H1 (cell line): ENCODE data around the gene GDPD5. TPM values are rescaled to one million over a fixed set of nuclear protein-coding genes. Genes with fewer than 3 reads are reported as not detected.

Experiments used
- CTCF ChIA-PET: fragments of 300-600 bp; sonication (Branson Sonifier 250); formaldehyde crosslinking; loops from one replicate; lab custom pipeline; 2021; ENCODE audit not compliant: partially characterized antibody; lab: Charles Lee
- POLR2A ChIA-PET: fragments of 300-600 bp; sonication (Branson Sonifier 250); formaldehyde crosslinking; loops from one replicate; lab custom pipeline; 2021; ENCODE audit warnings: inconsistent platforms; ENCODE audit not compliant: partially characterized antibody; lab: Charles Lee
- DNase-seq, 2 experiments: peaks; one replicate each; pipeline versions ENCODE4 v3.0.0 to v3.0.0-alpha.2; 2010 to 2022; ENCODE audit warnings: low spot score in 2 of 2, low read depth in 1 of 2, mixed read lengths in 1 of 2
- FAIRE-seq: peaks from 2 replicates; lab custom pipeline; 2011; peaks lifted over from hg19 to GRCh38; lab: Jason Lieb, UNC
- H2AFZ ChIP-seq: 2 replicates; pipeline ENCODE4 v1.8.1; 2012; ENCODE audit warnings: low read length, inconsistent platforms
- H2AK5ac ChIP-seq: 2 replicates; pipeline ENCODE4 v1.6.1; 2013; ENCODE audit warnings: low read depth, low read length
- H2BK120ac ChIP-seq: replicated peaks from 2 replicates; pipeline ENCODE3; 2013; ENCODE audit warnings: low read depth, low read length, inconsistent platforms
- H2BK12ac ChIP-seq: 2 replicates; pipeline ENCODE4 v1.6.1; 2013; ENCODE audit warnings: low read depth, low read length
- H2BK15ac ChIP-seq: 2 replicates; pipeline ENCODE4 v1.6.1; 2013; ENCODE audit warnings: low read length
- H2BK20ac ChIP-seq: 2 replicates; pipeline ENCODE4 v1.6.1; 2013; ENCODE audit warnings: low read length
- H2BK5ac ChIP-seq: 2 replicates; pipeline ENCODE4 v1.6.1; 2013; ENCODE audit warnings: low read depth, low read length
- H3K14ac ChIP-seq: 2 replicates; pipeline ENCODE4 v1.6.1; 2013; ENCODE audit warnings: inconsistent platforms; ENCODE audit not compliant: insufficient read length
- H3K18ac ChIP-seq: 2 replicates; pipeline ENCODE4 v1.6.1; 2013; ENCODE audit warnings: low read length; ENCODE audit errors: extremely low read depth
- H3K23ac ChIP-seq: 2 replicates; pipeline ENCODE4 v1.6.1; 2013; ENCODE audit warnings: inconsistent platforms; ENCODE audit not compliant: insufficient read length
- H3K23me2 ChIP-seq: 2 replicates; pipeline ENCODE4 v1.6.1; 2013; ENCODE audit warnings: low read depth, low read length
- H3K27ac ChIP-seq: 2 replicates; pipeline ENCODE4 v1.6.1; 2011; ENCODE audit warnings: low read depth, low read length, inconsistent platforms
- H3K27me3 ChIP-seq, 4 experiments: replicated peaks in 1 of 4; 1 replicate in 1 of 4; 2 replicates in 3 of 4; pipeline versions ENCODE4 v1.6.1 to v1.8.1; 2011 to 2013; ENCODE audit warnings: low read length in 3 of 4, mild to moderate bottlenecking in 3 of 4, inconsistent platforms in 2 of 4, mixed read lengths in 2 of 4, moderate library complexity in 1 of 4; ENCODE audit not compliant: control insufficient read depth in 3 of 4, insufficient read depth in 3 of 4; ENCODE audit errors: extremely low read depth in 1 of 4
- H3K36me3 ChIP-seq, 4 experiments: 2 replicates each; pipeline versions ENCODE4 v1.6.1 to v1.8.1; 2011 to 2013; ENCODE audit warnings: mild to moderate bottlenecking in 4 of 4, low read length in 3 of 4, moderate library complexity in 2 of 4, control low read depth in 1 of 4, inconsistent platforms in 1 of 4; ENCODE audit not compliant: insufficient read depth in 4 of 4, control insufficient read depth in 2 of 4
- H3K4ac ChIP-seq: replicated peaks from 2 replicates; pipeline ENCODE3; 2013; ENCODE audit warnings: low read length, low read depth, mixed read lengths, inconsistent platforms; ENCODE audit not compliant: insufficient read length
- H3K4me1 ChIP-seq, 4 experiments: replicated peaks in 1 of 4; 1 replicate in 1 of 4; 2 replicates in 3 of 4; pipeline versions ENCODE4 v1.6.1 to v1.8.1; 2011 to 2013; ENCODE audit warnings: low read length in 3 of 4, inconsistent platforms in 2 of 4, mixed read lengths in 1 of 4; ENCODE audit not compliant: insufficient read depth in 4 of 4, control insufficient read depth in 3 of 4
- H3K4me2 ChIP-seq, 2 experiments: 2 replicates each; pipeline versions ENCODE4 v1.6.1 to v1.8.1; 2011 to 2013; ENCODE audit warnings: low read depth in 2 of 2, low read length in 2 of 2, control low read depth in 1 of 2, inconsistent platforms in 1 of 2, mild to moderate bottlenecking in 1 of 2; ENCODE audit not compliant: insufficient read depth in 1 of 2
- H3K4me3 ChIP-seq, 4 experiments: fragments of 200-600, 300-600 bp in 1 of 4; sonication (generic), shearing (Covaris generic), sonication (Bioruptor Twin) in 1 of 4; 2 replicates each; pipeline versions ENCODE4 v1.5.1 to v1.8.1; 2011 to 2016; ENCODE audit warnings: low read length in 4 of 4, low read depth in 3 of 4, control low read depth in 2 of 4, inconsistent platforms in 2 of 4, mild to moderate bottlenecking in 2 of 4, mixed read lengths in 1 of 4, moderate library complexity in 1 of 4; ENCODE audit not compliant: insufficient read depth in 2 of 4; ENCODE audit errors: extremely low read depth in 1 of 4
- H3K56ac ChIP-seq: replicated peaks from 2 replicates; pipeline ENCODE3; 2013; ENCODE audit warnings: low read depth, mild to moderate bottlenecking, mixed read lengths, low read length, inconsistent platforms; ENCODE audit not compliant: insufficient read length
- H3K79me1 ChIP-seq: 2 replicates; pipeline ENCODE4 v1.6.1; 2013; ENCODE audit warnings: low read depth, low read length, control low read depth
- H3K79me2 ChIP-seq, 2 experiments: 2 replicates each; pipeline versions ENCODE4 v1.6.1 to v1.8.1; 2012 to 2013; ENCODE audit warnings: low read length in 2 of 2, mild to moderate bottlenecking in 2 of 2, inconsistent platforms in 1 of 2; ENCODE audit not compliant: insufficient read depth in 2 of 2, control insufficient read depth in 1 of 2
- H3K9ac ChIP-seq, 4 experiments: replicated peaks in 1 of 4; 1 replicate in 1 of 4; 2 replicates in 3 of 4; pipeline versions ENCODE4 v1.6.1 to v1.8.1; 2011 to 2013; ENCODE audit warnings: low read depth in 3 of 4, low read length in 3 of 4, control low read depth in 2 of 4, mild to moderate bottlenecking in 2 of 4, moderate library complexity in 2 of 4, inconsistent platforms in 1 of 4; ENCODE audit errors: extremely low read depth in 1 of 4
- H3K9me3 ChIP-seq, 2 experiments: 2 replicates each; pipeline versions ENCODE4 v1.6.1 to v1.8.1; 2012 to 2013; ENCODE audit warnings: mild to moderate bottlenecking in 2 of 2, moderate library complexity in 2 of 2, control low read depth in 1 of 2, inconsistent platforms in 1 of 2, low read depth in 1 of 2, low read length in 1 of 2, mixed read lengths in 1 of 2; ENCODE audit not compliant: insufficient read depth in 2 of 2
- H4K20me1 ChIP-seq, 2 experiments: replicated peaks in 1 of 2; 2 replicates each; pipeline versions ENCODE3 to v1.8.1; 2011 to 2013; ENCODE audit warnings: inconsistent platforms in 2 of 2, low read length in 2 of 2, mild to moderate bottlenecking in 1 of 2; ENCODE audit not compliant: insufficient read depth in 2 of 2, control insufficient read depth in 1 of 2
- H4K5ac ChIP-seq: 2 replicates; pipeline ENCODE4 v1.6.1; 2013; ENCODE audit warnings: low read length, low read depth, mixed read lengths, inconsistent platforms; ENCODE audit not compliant: insufficient read length
- H4K8ac ChIP-seq: 2 replicates; pipeline ENCODE4 v1.8.0; 2013; ENCODE audit warnings: mild to moderate bottlenecking, moderate library complexity, low read length, inconsistent platforms; ENCODE audit not compliant: insufficient read depth; ENCODE audit errors: extremely low read depth
- H4K91ac ChIP-seq: replicated peaks from 2 replicates; pipeline ENCODE3; 2013; ENCODE audit warnings: low read length, mixed read lengths, inconsistent platforms; ENCODE audit not compliant: insufficient read length
- CHD1 ChIP-seq: IDR thresholded peaks from 2 replicates; pipeline ENCODE4 v1.6.1; 2012; ENCODE audit warnings: low read depth, low read length, improper control_type of control experiment
- E2F6 ChIP-seq: IDR thresholded peaks from 2 replicates; pipeline ENCODE4 v1.6.1; 2012; ENCODE audit warnings: inconsistent platforms
- EGR1 ChIP-seq: IDR thresholded peaks from 2 replicates; pipeline ENCODE4 v1.6.1; 2011; ENCODE audit warnings: low read depth, low read length, borderline replicate concordance
- FOSL1 ChIP-seq: IDR thresholded peaks from 2 replicates; pipeline ENCODE4 v1.6.1; 2011; ENCODE audit warnings: mild to moderate bottlenecking, low read depth, low read length, moderate library complexity; ENCODE audit not compliant: insufficient read depth
- HDAC6 ChIP-seq: IDR thresholded peaks from one replicate; pipeline ENCODE4 v1.7.1; 2012; ENCODE audit warnings: low read depth, mild to moderate bottlenecking, inconsistent platforms, low read length, moderate library complexity
- MAFK ChIP-seq: IDR thresholded peaks from 2 replicates; pipeline ENCODE4 v1.6.1; 2012; ENCODE audit warnings: low read depth, mild to moderate bottlenecking, improper control_type of control experiment, low read length
- PHF8 ChIP-seq: fragments of 200-600 bp; sonication (generic); conservative IDR thresholded peaks from 2 replicates; pipeline ENCODE4 v1.7.1; 2012; ENCODE audit warnings: low read depth, mild to moderate bottlenecking, inconsistent platforms, low read length, moderate library complexity
- POU5F1 ChIP-seq: IDR thresholded peaks from 2 replicates; pipeline ENCODE4 v1.6.1; 2011; ENCODE audit warnings: low read depth, mild to moderate bottlenecking, low read length, moderate library complexity
- SIRT6 ChIP-seq: IDR thresholded peaks from one replicate; pipeline ENCODE4 v1.7.1; 2012; ENCODE audit warnings: low read length, inconsistent platforms
- SIX5 ChIP-seq: IDR thresholded peaks from 2 replicates; pipeline ENCODE4 v1.6.1; 2011; ENCODE audit warnings: mild to moderate bottlenecking, low read depth, low read length
- SP1 ChIP-seq: IDR thresholded peaks from 2 replicates; pipeline ENCODE4 v1.6.1; 2011; ENCODE audit warnings: low read depth, low read length
- SRF ChIP-seq: IDR thresholded peaks from 2 replicates; pipeline ENCODE4 v1.6.1; 2011; ENCODE audit warnings: mild to moderate bottlenecking, low read depth, low read length, moderate library complexity
- TAF7 ChIP-seq: optimal IDR thresholded peaks from 2 replicates; pipeline ENCODE3; 2011; ENCODE audit warnings: low read depth, mild to moderate bottlenecking, inconsistent platforms, low read length, moderate library complexity, borderline replicate concordance
- TBP ChIP-seq: IDR thresholded peaks from 2 replicates; pipeline ENCODE4 v1.6.1; 2011; ENCODE audit warnings: low read depth, low read length, improper control_type of control experiment
- WGBS, 2 experiments: shearing (Covaris generic) in 1 of 2; methylation state at CpG; one replicate each; pipeline versions ENCODE4 v1.1.6 to v1.1.7; 2013 to 2015; ENCODE audit warnings: low lambda C conversion rate in 2 of 2, mixed read lengths in 2 of 2, inconsistent platforms in 1 of 2, low coverage in 1 of 2, missing lambda C conversion rate in 1 of 2; ENCODE audit not compliant: insufficient replicate concordance in 2 of 2, insufficient coverage in 1 of 2, insufficient read length in 1 of 2; ENCODE audit errors: extremely low coverage in 1 of 2, missing lambda C conversion rate in 1 of 2; 5-methylcytosine and 5-hydroxymethylcytosine counted together
- polyA plus RNA-seq, 7 experiments: library from polyadenylated mRNA; depleted of rRNA in 3 of 7; stranded (reverse) in 5 of 7; unstranded in 2 of 7; fragments of >200 nt in 5 of 7; fragments of 200-250 nt in 2 of 7; gene quantifications; 1 replicate in 5 of 7; 2 replicates in 1 of 7; 4 replicates in 1 of 7; pipeline versions ENCODE4 v1.2.1 to v1.2.3, GENCODE V29; 2011 to 2013; ENCODE audit warnings: missing spikeins in 2 of 7, mixed read lengths in 2 of 7
- total RNA-seq: library from RNA; stranded (reverse); fragmentation: NEBNext Ultra II Directional; extraction: Animal tissue kit (Norgen Biotek cat#: 25700); gene quantifications from 2 replicates; pipeline ENCODE4 v1.2.1, GENCODE V29; 2021

The GDPD5 gene
- total and polyA plus RNA-seq, 2 of the 8 experiments (the other 6 are each of a cell fraction or from before 2014, with no cell fraction given), result 7.8 to 8.6 TPM

DNA sequence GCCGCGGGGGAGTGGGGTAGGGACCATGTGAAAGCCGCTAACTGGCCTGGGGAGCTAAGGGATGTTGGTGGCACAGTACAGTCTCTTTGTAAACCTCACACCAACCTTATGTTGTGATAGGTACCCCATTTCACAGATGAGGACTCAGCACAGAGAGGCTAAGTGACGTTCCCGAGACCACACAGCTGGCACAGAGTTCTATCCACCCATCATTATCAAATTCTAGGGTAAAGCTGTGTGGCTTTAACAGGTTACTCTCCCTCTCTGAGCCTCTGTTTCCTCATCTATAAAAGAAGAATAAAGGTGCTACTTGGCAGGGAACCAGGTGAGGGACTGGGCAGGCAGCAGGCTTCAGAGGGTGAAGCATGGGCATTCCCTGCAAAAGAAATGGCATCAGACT, 1.4 kb upstream of the GDPD5 start:
- Histone ChIP-seq H2BK15ac (no peak overlapping the region), H3K4me2 (peak overlapping the region in 1 of 2 experiments; percentile 50; a peak in 1 of 4 replicates), H3K4me1 (peaks cover 0 to 7% (median 4%) of the 10 kb centered on the region in 4 experiments; a peak in 3 of 7 replicates), H3K4ac (no peak overlapping the region), H3K56ac (no peak overlapping the region), H2AK5ac (no peak overlapping the region), H3K36me3 (no peaks in the 10 kb centered on the region), H3K79me2 (no peaks in the 10 kb centered on the region), H3K4me3 (no peak overlapping the region), H3K27me3 (peaks cover 14 to 33% (median 19%) of the 10 kb centered on the region in 4 experiments; a peak in 6 of 7 replicates), H4K20me1 (no peaks in the 10 kb centered on the region), H3K9ac (no peak overlapping the region), H3K14ac (no peak overlapping the region), H2BK5ac (no peak overlapping the region), H3K27ac (no peak overlapping the region), H3K9me3 (no peaks in the 10 kb centered on the region), H2BK120ac (no peak overlapping the region), H3K23me2 (peaks cover 9% of the 10 kb centered on the region; the same call in 1 of the 2 replicates), H3K18ac (no peak overlapping the region), H2BK12ac (no peak overlapping the region), H3K79me1 (no peaks in the 10 kb centered on the region; the same call in 1 of the 2 replicates), H2BK20ac (no peak overlapping the region), H4K91ac (no peak overlapping the region), H4K8ac (no peak overlapping the region), H2AFZ (no peak overlapping the region), H3K23ac (no peak overlapping the region), H4K5ac (no peak overlapping the region)
- 96% methylated on average over 5 of the region's 5 CpGs; no CpG with 5 or more reads in 1 of the 2 experiments for WGBS, 2 experiments
- FAIRE-seq, result no peak
- DNase-seq, result no peak
- ChIA-PET CTCF (interaction anchor here (0.7 to 27.2 kb wide), 7 partner anchors 17 to 119 kb away, joined by 3 to 603 read pairs (median 6); no protein-coding TSS in a partner anchor), POLR2A (interaction anchor here (1.1 to 2.1 kb wide), 4 partner anchors 53 to 127 kb away, joined by 3 to 11 read pairs (median 3); partner anchors contain the start of gene RPS3)
- TF ChIP-seq EGR1, result no peak
- TF ChIP-seq FOSL1, result no peak
- no peak for TF ChIP-seq HDAC6
- TF ChIP-seq CHD1, result no peak
- TF ChIP-seq SIRT6, result no peak
- no peak for TF ChIP-seq SRF
- TF ChIP-seq SP1, result no peak
- TF ChIP-seq SIX5, result no peak
- TF ChIP-seq E2F6, result no peak
- TF ChIP-seq TAF7, result no peak
- no peak for TF ChIP-seq TBP
- no peak for TF ChIP-seq MAFK
- TF ChIP-seq POU5F1, result no peak
- no peak for TF ChIP-seq PHF8
